SK-N-DZ (cell line): ENCODE data around the gene KCNIP1. TPM values are rescaled to one million over a fixed set of nuclear protein-coding genes. Genes with fewer than 3 reads are reported as not detected.

Experiments
- DNase-seq: peaks from one replicate; pipeline ENCODE4 v3.0.0-alpha.2; 2015; ENCODE audit warnings: low spot score
- polyA plus RNA-seq, 2 experiments: library from polyadenylated mRNA; depleted of rRNA; stranded (reverse); fragments of >200 nt; gene quantifications; 2 replicates each; pipeline ENCODE4 v1.2.3, GENCODE V29; 2014

The KCNIP1 gene
- not detected in 2 replicates for polyA plus RNA-seq (2014; cell fraction: cytosol; rRNA removed)
- polyA plus RNA-seq (2014; cell fraction: nucleus; rRNA removed) = not detected in 2 replicates

DNA sequence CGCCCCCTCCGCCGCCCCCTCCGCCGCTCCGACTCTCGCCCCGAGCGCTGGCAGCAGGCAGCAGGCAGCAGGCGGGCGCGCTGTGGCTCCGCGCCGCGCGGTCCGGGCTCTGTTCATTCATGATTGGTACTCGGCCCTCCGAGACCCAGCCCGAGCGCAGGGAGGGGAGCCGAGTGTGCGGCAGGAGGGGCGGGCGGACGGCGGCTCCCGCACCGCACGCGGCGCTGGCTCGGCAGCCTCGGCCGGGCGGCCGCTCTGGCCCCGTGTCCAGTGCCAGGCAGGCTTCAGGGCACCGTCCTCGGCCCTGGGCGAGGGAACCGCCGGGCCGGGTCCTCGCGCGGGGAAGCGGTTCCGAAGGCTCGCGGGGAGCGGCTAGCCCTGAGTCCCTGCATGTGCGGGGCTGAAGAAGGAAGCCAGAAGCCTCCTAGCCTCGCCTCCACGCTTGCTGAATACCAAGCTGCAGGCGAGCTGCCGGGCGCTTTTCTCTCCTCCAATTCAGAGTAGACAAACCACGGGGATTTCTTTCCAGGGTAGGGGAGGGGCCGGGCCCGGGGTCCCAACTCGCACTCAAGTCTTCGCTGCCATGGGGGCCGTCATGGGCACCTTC lies at the start of gene KCNIP1:
TSS of gene KCNIP1 (plus strand) at position 31 of the 607 bp plus-strand sequence.
- DNase-seq = no peak

DNA sequence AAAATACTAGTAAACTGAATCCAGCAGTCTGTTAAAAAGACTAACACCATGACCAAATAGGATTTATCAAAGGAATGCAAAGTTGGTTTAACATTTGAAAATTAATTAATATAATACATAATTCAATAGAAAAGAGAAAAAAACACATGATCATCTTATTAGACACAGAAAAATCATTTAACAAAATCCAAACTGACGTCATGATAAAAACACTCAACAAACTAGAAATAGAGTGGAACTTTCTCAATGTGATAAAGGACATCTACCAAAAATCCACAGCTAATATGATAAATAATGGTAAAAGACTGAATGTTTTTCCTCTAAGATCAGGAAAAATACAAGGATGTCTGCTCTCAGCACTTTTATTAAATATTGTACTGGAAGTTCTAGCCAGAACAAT lies 40.4 kb upstream of the KCNIP1 start:
- DNase-seq = no peak

DNA sequence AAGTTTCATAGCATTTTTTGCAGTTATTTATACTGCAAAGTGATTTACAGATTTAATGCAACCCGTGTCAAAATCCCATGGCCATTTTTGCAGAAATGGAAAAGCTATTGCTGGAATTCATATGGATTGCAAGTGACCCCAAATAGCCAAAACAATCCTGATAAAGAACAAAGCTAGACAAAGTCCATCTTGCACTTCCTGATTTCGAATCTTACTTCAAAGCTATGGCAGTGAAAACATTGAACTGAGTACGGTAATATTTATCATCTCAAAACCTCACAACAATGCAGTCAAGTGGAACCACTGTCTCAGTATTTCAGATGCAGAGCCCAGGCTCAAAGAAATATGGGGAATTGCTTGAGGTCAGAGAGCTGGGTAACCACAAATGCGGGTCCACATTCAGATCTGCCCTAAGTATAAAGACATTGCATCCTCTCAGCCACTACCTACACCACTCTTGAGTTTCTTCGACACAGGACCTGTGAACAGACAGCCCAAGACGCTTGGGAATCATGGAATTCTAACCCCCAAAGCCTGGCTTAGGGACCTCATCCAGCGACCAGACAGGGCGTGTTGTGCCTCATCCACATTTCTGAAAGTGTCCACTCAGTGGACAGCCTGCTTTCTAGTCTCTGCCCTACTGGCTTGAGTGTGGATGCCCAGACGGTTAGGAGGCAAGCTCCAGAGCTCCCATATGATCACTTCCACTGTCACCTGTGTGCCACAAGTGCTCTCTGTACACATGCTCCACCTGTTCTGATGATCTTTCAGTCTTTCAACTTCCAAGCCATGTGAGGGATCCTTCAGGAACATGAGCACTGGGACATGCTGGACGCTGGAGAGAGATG lies 39.3 kb upstream of the KCNIP1 start:
- no peak for DNase-seq

DNA sequence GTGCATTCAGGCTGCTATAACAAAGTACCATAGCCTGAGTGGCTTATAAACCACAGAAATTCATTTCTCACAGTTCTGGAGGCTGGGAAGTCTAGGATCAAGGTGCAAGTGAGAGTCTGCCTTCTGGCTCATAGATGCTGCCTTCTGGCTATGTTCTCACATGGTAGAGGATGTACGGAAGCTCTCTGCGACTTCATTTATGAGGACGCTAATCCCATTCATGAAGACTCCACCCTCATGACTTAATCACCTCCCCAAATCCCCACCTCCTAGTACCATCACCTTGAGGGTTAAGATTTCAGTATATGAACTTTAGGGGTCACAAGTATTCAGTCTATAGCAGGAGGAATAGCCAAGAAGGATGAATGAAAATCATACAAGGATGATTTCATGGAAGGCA lies 37.3 kb upstream of the KCNIP1 start:
- DNase-seq = no peak

DNA sequence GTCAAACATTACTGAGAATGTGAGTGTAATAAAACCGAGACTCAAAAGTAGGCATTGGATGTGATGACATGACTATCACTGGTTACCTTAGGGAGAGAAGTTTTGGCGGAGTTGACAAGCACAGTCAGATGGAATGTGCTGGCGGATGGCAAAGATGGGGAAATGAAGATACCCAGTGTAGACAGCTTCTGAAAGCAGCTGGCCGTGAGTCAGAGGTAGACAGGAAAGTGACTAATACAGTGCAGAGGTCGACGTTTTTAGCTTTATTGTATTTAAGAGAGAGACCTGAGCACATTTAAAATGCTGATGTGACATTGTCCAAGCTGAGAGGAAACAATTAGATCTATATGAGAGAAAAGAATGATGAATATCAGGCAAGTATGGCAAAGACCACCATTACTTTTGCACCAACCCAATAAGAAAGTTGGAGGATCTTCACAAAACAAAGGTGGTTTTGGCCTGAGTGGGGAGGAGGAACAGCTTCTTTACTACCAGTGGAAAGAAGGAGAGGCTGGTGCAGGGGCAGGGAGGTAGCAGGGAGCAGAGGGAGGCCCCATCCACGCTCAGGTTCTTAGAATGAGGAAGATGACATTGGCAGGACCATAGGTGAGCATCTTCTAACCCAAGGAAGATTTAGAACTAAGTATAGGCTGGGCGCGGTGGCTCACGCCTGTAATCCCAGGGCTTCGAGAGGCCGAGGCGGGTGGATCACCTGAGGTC lies 36.7 kb upstream of the KCNIP1 start:
- no peak for DNase-seq

DNA sequence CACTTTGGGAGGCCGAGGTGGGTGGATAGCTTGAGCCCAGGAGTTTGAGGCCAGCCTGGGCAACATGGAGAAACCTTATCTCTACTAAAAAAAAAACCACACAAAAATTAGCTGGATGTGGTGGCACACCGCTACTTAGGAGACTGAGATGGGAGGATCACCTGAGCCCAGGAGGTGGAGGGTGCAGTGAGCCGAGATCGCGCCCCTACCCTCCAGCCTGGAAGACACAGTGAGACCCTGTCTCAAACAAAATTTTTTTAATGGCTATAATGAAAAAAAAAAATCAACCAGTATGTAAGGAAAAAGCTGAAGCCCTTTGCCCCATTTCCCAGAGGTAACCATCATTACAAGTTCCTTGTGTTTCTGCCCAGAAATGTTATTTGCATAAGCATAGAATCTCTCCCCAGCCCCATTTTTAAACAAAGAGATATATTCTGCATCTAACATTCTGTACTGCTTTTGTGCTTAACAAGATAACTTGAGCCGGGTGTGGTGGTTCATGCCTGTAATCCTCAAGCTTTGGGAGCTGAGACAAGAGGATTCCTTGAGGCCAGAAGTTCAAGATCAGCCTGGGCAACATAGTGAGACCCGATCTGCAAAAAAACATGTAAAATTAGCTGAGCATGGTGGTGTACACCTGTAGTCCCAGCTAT lies 35.1 kb upstream of the KCNIP1 start:
- DNase-seq = no peak

DNA sequence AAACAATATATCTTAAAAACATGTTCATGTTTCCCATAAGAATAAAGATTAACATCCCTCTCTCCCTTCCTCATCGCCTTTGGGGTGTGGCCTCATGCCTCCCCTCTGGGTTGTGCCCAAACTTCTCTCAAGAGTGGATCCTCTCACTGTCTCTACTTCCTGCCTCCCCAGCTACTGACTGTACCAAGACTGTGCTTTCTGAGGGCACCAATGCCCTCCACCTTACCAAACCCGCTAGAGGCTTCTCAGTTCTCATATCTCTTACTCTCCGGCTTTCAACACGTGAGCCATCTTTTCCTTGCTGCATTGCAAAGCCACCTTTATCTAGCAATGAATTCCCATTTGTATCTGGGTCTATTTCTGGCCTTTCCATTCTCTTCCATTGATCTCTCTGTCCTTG lies 34.4 kb upstream of the KCNIP1 start:
- no peak for DNase-seq

DNA sequence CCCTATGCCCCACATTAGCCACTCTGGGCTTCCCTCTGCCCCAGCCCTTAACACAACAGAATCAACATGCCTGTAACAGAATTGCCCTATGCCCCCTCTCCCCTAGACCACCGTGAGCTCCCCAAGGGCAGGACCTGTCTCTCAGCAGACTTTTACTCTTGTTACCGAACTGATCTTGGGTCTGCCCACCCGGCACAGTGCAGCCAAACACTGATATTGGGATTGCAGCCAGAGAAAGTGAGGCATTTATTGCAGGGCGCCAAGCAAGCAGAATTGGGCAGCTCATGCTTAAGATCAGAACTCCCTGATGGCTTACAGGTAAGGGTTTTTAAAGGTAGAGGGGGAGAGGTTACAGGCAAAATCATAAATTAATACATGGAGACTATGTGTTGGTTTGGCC lies 33.5 kb upstream of the KCNIP1 start:
- no peak for DNase-seq

DNA sequence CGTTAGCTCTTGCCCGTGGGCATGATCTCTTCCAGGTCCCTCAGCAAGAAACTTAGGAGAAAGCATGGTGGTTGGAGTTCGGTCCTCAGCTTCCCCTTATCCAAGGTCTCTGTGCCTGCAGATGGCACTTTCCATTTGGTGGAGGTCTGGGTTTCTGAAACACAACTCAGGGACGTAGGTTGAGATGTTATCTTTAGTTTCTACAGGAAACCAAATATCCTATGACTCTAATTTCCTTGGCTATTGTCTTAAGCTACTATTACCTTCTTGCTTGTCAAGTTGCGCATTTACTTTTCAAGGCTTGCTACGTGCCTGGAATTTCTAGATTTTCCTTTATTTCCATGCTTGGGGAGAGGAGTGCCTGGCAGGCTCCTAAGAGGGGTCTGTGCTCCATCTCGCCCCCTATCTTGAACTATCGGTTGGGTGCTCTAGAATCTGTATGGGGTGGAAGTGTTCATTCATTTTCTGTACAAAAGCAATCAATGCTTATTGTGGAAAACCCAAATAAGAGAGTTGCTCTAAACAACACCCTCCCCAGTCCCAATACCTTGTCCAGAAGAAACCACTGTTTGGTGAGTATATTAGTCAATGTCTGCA lies 32.9 kb upstream of the KCNIP1 start:
- no peak for DNase-seq

DNA sequence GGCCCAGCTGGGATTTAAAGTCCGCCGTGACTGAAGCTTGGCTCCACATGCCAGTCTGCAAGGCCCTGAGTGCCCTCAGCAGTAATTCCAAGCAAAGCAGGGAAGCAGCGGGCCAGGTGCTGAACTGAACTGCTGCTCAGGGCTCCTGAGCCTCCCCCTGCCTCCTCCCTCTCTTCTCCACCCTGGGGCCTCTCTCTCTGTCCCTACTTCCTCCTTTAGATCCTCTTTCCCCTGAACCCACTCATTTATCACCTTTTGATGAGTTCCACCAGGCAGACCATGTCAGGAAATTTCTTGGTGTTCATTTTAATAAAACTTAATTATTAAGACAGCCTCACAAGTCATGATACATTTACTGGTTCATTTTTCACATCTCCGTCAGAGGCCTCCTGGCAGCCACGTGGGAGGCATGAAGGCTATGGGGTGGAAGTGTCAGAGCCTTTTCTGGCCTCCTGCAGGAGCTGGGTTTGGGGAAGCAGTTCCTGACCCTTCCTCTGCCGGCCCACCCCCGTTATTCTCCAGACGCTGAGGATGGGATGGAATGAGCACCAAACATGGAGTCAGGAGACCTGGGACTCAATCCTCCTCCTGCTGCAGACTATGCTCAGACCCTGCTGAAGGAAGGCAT lies 32.2 kb upstream of the KCNIP1 start:
- DNase-seq = no peak

DNA sequence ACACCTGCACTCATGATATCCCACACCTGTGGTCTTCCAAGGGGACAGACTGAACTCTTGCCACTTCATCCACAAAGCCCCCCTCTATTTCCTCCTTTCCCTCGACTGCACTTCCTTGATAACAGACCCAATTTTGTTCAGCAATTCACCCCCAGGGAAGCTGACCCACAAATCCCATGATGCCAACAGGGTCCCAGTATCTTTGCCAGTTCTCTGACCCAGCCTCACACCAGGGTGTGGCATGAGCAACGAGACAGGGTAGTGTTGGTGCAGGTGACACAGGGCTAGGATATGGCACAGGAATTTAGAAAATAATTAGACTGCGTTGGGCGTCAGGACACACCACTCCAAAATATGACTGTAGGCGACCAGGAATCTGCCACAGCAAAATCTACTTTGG lies 30.2 kb upstream of the KCNIP1 start:
- DNase-seq = no peak

DNA sequence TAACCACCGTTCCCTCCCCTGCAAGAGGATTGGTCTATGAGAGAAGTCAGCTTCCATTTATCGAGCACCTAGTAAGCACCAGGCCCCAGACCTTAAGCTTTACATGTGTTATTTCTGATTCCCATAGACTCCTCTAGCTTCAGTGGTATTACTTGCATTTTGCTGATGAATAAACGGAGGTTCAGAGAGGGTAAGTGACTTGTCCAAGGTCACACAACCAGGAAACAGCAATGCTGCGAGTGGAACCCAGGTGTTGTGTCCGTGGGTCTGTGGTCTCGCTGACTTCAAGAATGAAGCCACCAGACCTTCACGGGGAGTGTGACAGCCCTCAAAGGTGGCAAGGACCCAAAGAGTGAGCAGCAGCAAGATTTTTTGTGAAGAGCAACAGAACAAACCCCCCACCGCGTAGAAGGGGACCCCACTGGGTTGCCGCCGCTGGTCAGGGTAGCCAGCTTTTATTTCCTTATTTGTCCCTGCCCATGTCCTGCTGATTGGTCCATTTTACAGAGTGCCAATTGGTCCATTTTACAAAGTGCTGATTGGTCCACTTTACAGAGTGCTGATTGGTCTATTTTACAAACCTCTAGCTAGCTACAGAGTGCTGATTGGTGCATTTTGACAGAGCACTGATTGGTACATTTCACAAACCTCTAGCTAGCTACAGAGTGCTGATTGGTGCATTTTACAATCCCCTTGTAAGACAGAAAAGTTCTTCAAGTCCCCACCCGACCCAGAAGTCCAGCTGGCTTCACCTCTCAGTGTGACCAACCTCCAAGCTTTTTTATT lies 29.1 kb upstream of the KCNIP1 start:
- no peak for DNase-seq

DNA sequence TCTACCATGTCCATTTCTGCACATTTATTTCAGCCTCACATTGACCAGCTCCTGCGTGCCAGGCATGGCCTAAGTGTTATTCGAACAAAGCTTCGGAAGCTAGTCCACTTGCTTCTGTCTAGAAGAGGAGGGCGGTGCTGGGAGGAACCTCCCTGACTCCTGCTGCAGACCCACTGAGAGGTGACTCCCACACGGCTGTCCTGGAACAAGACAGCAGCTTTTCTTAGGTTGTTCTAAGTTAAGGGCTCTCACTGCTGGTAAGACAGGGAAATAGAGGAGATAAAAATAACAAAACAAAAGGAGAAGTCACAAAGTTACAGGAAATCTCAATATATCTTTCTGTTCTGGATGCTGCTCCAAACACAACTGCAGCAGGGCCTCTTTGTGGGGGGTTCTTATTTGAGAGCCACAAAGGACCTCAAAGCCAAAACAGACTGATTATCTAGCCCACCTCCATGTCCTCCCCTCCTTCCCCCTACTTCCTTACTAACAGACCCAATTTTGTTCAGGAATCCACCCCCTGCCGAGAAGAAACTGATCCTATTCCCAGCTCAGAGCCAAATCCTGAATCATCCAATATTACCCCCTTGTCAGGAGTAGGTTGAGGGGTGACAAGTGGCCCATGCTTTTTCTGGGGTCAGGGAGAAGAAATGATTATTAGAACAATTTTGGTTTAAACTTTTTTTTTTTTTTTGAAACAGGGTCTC lies 28.4 kb upstream of the KCNIP1 start:
- DNase-seq = no peak

DNA sequence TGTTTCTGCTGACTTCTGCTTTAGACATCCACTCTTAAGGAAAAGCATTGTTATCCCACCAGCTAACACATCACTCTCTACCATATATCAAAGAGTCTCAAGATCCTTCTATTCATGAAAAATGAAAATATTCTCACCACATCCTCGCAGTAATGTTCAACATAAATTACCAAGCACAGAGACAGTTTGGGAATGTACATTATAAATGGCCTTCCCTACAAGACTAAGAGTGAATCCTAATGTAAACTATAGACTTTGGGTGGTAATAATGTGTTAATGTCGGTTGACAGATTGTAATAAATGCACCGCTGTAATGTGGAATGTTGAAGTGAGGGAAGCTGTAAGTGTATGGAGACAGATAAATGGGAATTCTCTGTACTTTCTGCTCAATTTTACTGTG lies 27.1 kb upstream of the KCNIP1 start:
- no peak for DNase-seq

DNA sequence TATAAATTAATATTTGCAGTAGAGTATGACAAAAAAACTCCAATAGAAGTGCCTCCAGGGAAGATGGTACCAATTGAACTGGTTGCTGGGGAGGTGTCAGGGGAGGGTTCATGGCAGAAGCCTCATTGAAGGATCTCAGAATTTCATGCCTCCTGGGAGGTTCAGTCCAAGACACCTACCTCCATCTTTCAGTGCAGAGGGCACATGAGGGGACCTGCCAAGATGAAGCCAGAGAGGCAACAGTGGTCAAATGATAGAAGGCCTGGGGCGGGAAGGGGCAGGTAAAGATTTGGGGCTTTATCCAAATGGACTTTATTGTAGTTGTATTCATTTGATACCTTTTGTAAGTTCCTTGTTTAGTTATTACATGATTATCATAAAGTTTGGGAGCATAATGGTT lies 25.9 kb upstream of the KCNIP1 start:
- DNase-seq = no peak

DNA sequence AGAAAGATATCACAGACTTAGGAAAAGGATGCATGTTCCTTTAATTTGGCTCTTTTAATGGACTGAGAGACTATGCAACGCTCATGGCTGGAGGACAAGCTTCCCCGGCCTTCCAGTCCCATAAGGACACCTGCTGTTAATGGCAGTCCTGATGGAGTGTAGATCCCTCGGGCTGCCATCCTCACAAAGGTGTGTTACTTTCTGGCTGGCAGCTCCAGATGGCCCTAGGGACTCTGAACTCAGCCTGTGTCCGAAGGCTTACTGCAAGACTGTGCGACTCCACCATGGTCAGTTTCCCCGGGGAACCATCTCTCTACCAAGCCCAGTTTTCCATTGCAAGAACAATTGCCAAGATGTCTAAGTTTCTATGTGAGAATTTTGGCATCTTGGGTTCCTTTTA lies 25.5 kb upstream of the KCNIP1 start:
- DNase-seq = no peak

DNA sequence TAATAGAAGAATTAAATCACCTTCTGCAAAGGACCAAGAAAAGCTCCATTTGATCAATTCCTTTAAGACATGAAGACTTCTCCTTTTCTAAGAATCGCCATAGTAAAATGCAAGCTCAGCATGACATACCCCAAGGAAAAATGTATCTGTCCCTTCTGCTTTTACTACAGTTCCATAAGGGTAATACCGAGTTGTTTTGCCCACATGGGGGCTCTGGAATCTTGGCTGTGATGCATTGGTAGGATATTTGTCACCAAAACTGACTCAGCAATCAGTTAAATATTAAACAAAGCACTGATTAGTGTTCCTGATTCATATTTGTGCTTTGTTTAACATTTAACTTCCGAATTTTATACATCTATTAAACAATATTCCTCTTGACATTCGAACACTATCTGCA lies 24.3 kb upstream of the KCNIP1 start:
- no peak for DNase-seq

DNA sequence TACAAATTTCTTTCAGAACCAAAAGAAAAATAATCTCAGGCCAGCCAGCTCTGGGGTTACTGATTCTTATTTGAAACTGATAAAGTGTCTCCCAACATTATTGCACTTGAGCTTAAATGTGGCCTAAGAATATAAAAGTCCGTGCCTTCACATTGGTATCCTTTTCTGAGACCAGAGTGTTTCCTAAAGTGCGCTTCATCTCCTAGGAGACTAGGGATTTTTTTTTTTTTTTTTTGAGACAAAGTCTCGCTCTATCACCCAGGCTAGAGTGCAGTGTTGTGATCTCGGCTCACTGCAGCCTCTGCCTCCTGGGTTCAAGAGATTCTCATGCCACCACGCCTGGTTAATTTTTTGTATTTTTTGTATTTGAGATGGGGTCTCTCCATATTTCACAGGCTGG lies 23.6 kb upstream of the KCNIP1 start:
- DNase-seq = no peak

DNA sequence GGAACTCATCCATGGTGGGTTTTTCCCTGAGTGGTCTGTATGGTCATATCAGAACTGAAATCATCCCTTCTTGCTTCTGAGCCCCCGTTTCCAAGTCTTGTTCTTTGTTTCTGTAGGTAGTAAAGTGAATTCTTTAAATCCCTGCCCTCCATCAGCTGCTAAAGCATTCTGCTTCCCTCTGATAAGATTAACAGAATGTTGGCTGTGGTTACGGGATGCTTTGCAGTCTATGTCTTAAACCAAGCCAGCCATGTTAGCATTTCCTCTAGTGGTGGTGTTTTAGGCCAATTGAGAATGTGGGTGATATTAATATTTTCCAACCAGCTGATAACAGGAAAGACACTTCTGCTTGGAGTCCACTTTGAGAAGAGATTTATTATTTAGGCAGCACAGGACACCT lies 22.0 kb upstream of the KCNIP1 start:
- DNase-seq = no peak

DNA sequence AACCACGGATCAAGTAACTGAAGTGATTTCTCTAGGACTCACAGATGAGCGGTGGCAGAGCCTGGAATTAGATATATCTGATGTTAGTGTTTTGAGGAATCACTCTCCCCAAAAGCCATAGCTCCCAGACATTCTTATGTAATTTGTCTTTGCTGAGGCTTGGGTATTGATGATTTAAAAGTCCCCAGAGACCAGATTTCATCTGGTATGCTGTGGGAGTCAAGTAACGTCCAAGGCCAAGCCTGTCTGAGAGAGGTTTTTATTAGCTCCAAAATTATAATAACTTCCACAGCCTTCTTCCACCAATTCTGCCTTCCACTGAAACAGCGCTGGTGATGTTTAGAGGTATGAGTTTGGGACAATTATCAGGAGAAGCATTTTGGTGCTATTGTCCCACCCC lies 21.3 kb upstream of the KCNIP1 start:
- DNase-seq = no peak
